H9 (cell line): ENCODE results near the gene WBP1. TPM values are rescaled to one million over a fixed set of nuclear protein-coding genes. Genes with fewer than 3 reads are reported as not detected.

Experiments used
- DNase-seq: peaks from one replicate; pipeline ENCODE4 v3.0.0-alpha.2; 2017
- H2AFZ ChIP-seq: one replicate; pipeline ENCODE4 v1.6.1; 2013; ENCODE audit warnings: mild to moderate bottlenecking, low read length, control low read depth, moderate library complexity
- H2AK5ac ChIP-seq: 2 replicates; pipeline ENCODE4 v1.6.1; 2013; ENCODE audit warnings: low read length, control low read depth, mixed read lengths; ENCODE audit not compliant: insufficient read length
- H2BK120ac ChIP-seq: one replicate; pipeline ENCODE4 v1.6.1; 2013; ENCODE audit warnings: low read depth, mild to moderate bottlenecking, low read length, control low read depth, inconsistent platforms; ENCODE audit not compliant: poor library complexity, severe bottlenecking
- H2BK12ac ChIP-seq: 2 replicates; pipeline ENCODE4 v1.6.1; 2013; ENCODE audit warnings: low read length, control low read depth, mixed read lengths, low read depth; ENCODE audit not compliant: insufficient read length
- H2BK15ac ChIP-seq: 2 replicates; pipeline ENCODE4 v1.6.1; 2013; ENCODE audit warnings: low read depth, low read length, control low read depth
- H2BK20ac ChIP-seq: one replicate; pipeline ENCODE4 v1.6.1; 2013; ENCODE audit warnings: low read depth, mild to moderate bottlenecking, low read length, control low read depth, inconsistent platforms; ENCODE audit not compliant: poor library complexity, severe bottlenecking
- H2BK5ac ChIP-seq: 2 replicates; pipeline ENCODE4 v1.6.1; 2013; ENCODE audit warnings: low read length, control low read depth, mixed read lengths; ENCODE audit not compliant: insufficient read length
- H3K14ac ChIP-seq: 2 replicates; pipeline ENCODE4 v1.6.1; 2013; ENCODE audit warnings: low read length, control low read depth; ENCODE audit not compliant: insufficient read depth
- H3K18ac ChIP-seq: 2 replicates; pipeline ENCODE4 v1.6.1; 2013; ENCODE audit warnings: low read depth, mild to moderate bottlenecking, mixed read lengths, low read length, control low read depth; ENCODE audit not compliant: insufficient read length
- H3K23ac ChIP-seq: 2 replicates; pipeline ENCODE4 v1.6.1; 2013; ENCODE audit warnings: low read length, control low read depth, mixed read lengths, low read depth; ENCODE audit not compliant: insufficient read length
- H3K23me2 ChIP-seq: 2 replicates; pipeline ENCODE4 v1.6.1; 2013; ENCODE audit warnings: low read depth, mild to moderate bottlenecking, mixed read lengths, low read length, control low read depth; ENCODE audit not compliant: insufficient read length, poor library complexity, severe bottlenecking
- H3K27ac ChIP-seq: 2 replicates; pipeline ENCODE4 v1.5.1; 2013; ENCODE audit warnings: low read length, control low read depth, mixed read lengths, low read depth; ENCODE audit not compliant: insufficient read length
- H3K27me3 ChIP-seq: 2 replicates; pipeline ENCODE4 v1.6.1; 2013; ENCODE audit warnings: low read length, control low read depth, inconsistent platforms; ENCODE audit not compliant: insufficient read depth
- H3K4ac ChIP-seq: 2 replicates; pipeline ENCODE4 v1.6.1; 2013; ENCODE audit warnings: low read depth, mild to moderate bottlenecking, control low read depth, inconsistent platforms, low read length, moderate library complexity
- H3K4me1 ChIP-seq: 2 replicates; pipeline ENCODE4 v1.6.1; 2013; ENCODE audit warnings: low read length, control low read depth, inconsistent platforms; ENCODE audit not compliant: insufficient read depth
- H3K4me2 ChIP-seq: 2 replicates; pipeline ENCODE4 v1.6.1; 2013; ENCODE audit warnings: low read length, control low read depth, mixed read lengths; ENCODE audit not compliant: insufficient read length, insufficient read depth
- H3K56ac ChIP-seq: 2 replicates; pipeline ENCODE4 v1.6.1; 2013; ENCODE audit warnings: low read depth, mild to moderate bottlenecking, mixed read lengths, low read length, control low read depth; ENCODE audit not compliant: insufficient read length
- H3K79me1 ChIP-seq: 2 replicates; pipeline ENCODE4 v1.6.1; 2013; ENCODE audit warnings: low read depth, mild to moderate bottlenecking, moderate library complexity, low read length, control low read depth, inconsistent platforms; ENCODE audit not compliant: insufficient read depth, poor library complexity, severe bottlenecking
- H3K79me2 ChIP-seq: 2 replicates; pipeline ENCODE4 v1.6.1; 2013; ENCODE audit warnings: low read length, control low read depth, inconsistent platforms; ENCODE audit not compliant: insufficient read depth
- H3K9ac ChIP-seq: 2 replicates; pipeline ENCODE4 v1.6.1; 2013; ENCODE audit warnings: low read length, control low read depth, mixed read lengths; ENCODE audit not compliant: insufficient read length; ENCODE audit errors: extremely low read depth
- H3K9me3 ChIP-seq: one replicate; pipeline ENCODE4 v1.6.1; 2013; ENCODE audit warnings: low read depth, low read length, inconsistent platforms; ENCODE audit not compliant: control insufficient read depth
- H3T11ph ChIP-seq: one replicate; pipeline ENCODE4 v1.6.1; 2013; ENCODE audit warnings: mild to moderate bottlenecking, low read length, control low read depth, inconsistent platforms
- H4K20me1 ChIP-seq: one replicate; pipeline ENCODE4 v1.6.1; 2013; ENCODE audit not compliant: control insufficient read depth, insufficient read length, insufficient read depth
- H4K5ac ChIP-seq: 2 replicates; pipeline ENCODE4 v1.6.1; 2013; ENCODE audit warnings: low read depth, mild to moderate bottlenecking, mixed read lengths, low read length, control low read depth; ENCODE audit not compliant: insufficient read length
- H4K8ac ChIP-seq: replicated peaks from 2 replicates; pipeline ENCODE4 v1.6.1; 2013; ENCODE audit warnings: low read length, control low read depth, mixed read lengths, low read depth; ENCODE audit not compliant: insufficient read length
- H4K91ac ChIP-seq: 2 replicates; pipeline ENCODE4 v1.6.1; 2013; ENCODE audit warnings: low read depth, mild to moderate bottlenecking, moderate library complexity, mixed read lengths, low read length, control low read depth; ENCODE audit not compliant: insufficient read length
- H3K27ac Mint-ChIP-seq, 3 experiments: 2 replicates in 2 of 3; 3 replicates in 1 of 3; pipeline ENCODE4 v1.8.0; 2020 to 2021; ENCODE audit warnings: mixed read lengths in 3 of 3, mild to moderate bottlenecking in 1 of 3, moderate library complexity in 1 of 3
- H3K27me3 Mint-ChIP-seq: 2 replicates; pipeline ENCODE4 v1.8.0; 2021; ENCODE audit warnings: low read depth, mild to moderate bottlenecking, moderate library complexity, mixed read lengths
- H3K36me3 Mint-ChIP-seq, 3 experiments: 2 replicates in 2 of 3; 3 replicates in 1 of 3; pipeline ENCODE4 v1.8.0; 2020 to 2021; ENCODE audit warnings: low read depth in 3 of 3, mixed read lengths in 3 of 3; ENCODE audit not compliant: insufficient read depth in 1 of 3
- H3K4me1 Mint-ChIP-seq, 2 experiments: 2 replicates each; pipeline ENCODE4 v1.8.0; 2020; ENCODE audit warnings: mixed read lengths in 2 of 2
- H3K4me3 Mint-ChIP-seq, 2 experiments: 2 replicates in 1 of 2; 3 replicates in 1 of 2; pipeline ENCODE4 v1.8.0; 2020 to 2021; ENCODE audit warnings: mild to moderate bottlenecking in 2 of 2, mixed read lengths in 2 of 2, moderate library complexity in 1 of 2
- H3K9me3 Mint-ChIP-seq, 2 experiments: 2 replicates in 1 of 2; 3 replicates in 1 of 2; pipeline ENCODE4 v1.8.0; 2020; ENCODE audit warnings: mild to moderate bottlenecking in 2 of 2, mixed read lengths in 2 of 2, moderate library complexity in 1 of 2
- WGBS: extraction: QIAGEN DNeasy Blood & Tissue Kit; methylation state at CpG from one replicate; pipeline ENCODE4 v1.1.7; 2013; ENCODE audit warnings: missing lambda C conversion rate, low lambda C conversion rate, mixed read lengths; ENCODE audit not compliant: insufficient read length; ENCODE audit errors: extremely low coverage; 5-methylcytosine and 5-hydroxymethylcytosine counted together
- total RNA-seq: library from RNA; stranded (reverse); gene quantifications from 2 replicates; pipeline ENCODE4 v1.2.1, GENCODE V29; 2021
- TF ChIP-seq, protein P1 (sequence below): fragments of 200-600 bp; sonication (generic); conservative IDR thresholded peaks from 3 replicates; pipeline ENCODE4 v1.8.0; 2021; ENCODE audit warnings: antibody characterized with exemption, mild to moderate bottlenecking

The WBP1 gene
- total RNA-seq, 1 experiment from 2014 or later: 82.1 TPM

DNA sequence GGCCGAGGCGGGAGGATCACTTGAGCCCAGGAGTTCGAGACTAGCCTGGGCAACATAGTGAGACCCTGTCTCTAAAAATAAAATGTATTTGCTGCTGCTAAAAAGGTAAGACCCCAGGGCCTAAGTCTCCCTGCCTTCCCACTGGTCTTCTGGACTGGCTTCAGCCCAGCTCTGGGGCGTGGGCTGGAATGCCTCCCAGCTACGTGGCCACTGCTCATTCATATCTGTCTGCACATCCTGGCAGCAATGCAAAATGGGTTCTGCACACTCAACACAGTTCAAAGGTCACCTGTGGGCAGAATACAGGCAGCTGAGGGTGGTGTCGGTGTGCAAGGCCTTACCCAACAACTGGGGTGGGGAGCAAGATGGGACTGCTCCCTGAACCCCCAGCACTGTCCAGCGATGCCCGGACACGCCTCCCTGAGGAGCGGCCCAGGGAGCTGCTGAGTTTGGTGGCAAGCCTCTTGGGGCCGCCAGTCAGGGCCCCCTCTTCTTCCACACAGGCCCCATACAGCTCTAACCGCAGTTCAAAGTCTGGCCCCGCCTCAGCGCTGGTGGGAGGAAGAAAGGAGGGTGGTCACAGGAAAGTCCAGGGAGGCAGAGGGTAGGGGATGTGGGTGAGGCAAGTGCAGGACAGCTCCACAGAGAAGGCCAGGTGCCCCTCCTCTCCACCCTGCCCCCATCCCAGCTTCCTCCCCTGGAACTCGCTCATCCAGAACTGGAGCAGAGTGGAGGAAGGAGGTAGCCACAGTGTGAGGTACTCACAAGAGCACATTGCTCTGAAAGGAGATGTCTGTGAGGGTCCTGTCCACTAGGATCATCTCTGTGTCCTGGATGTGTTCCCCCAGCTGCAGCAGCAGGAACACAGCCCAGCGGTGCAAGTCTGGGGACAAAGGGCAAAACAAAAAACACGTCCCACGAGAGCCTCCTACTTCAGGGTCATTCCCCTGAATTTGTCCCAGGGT lies 28.5 kb upstream of the WBP1 start:
- H3K79me2 ChIP-seq: no peaks in the 10 kb centered on the region
- no peak overlapping the region for H2BK20ac ChIP-seq
- H2BK120ac ChIP-seq: no peak overlapping the region
- no peak overlapping the region for H3K4ac ChIP-seq
- no peak overlapping the region for H3K4me3 Mint-ChIP-seq
- H3K4me2 ChIP-seq: no peak overlapping the region
- no peaks in the 10 kb centered on the region for H4K20me1 ChIP-seq
- H3K27me3 Mint-ChIP-seq: no peaks in the 10 kb centered on the region; the same call in 1 of the 2 replicates
- peaks cover 0 to 3% of the 10 kb centered on the region in 2 experiments; a peak in 1 of 4 replicates for H3K4me1 Mint-ChIP-seq
- H3K4me1 ChIP-seq: no peaks in the 10 kb centered on the region
- no peak overlapping the region for H4K5ac ChIP-seq
- H2AK5ac ChIP-seq: no peak overlapping the region
- H4K8ac ChIP-seq: no peak overlapping the region
- peaks cover 42 to 91% (median 79%) of the 10 kb centered on the region in 3 experiments for H3K36me3 Mint-ChIP-seq
- H3K23me2 ChIP-seq: no peaks in the 10 kb centered on the region
- no peak overlapping the region for H3K18ac ChIP-seq
- H3K9ac ChIP-seq: no peak overlapping the region
- no peak overlapping the region for H3K56ac ChIP-seq
- no peak overlapping the region for H3T11ph ChIP-seq
- no peak overlapping the region for H2BK15ac ChIP-seq
- no peak overlapping the region; a peak in 1 of 7 replicates for H3K27ac Mint-ChIP-seq
- no peak for DNase-seq
- no CpG with 5 or more reads among the region's 18 CpGs for WGBS
- no peak overlapping the region for H2BK5ac ChIP-seq
- no peak overlapping the region for H4K91ac ChIP-seq
- H3K27me3 ChIP-seq: no peaks in the 10 kb centered on the region
- H3K9me3 Mint-ChIP-seq: no peaks in the 10 kb centered on the region; a peak in 1 of 5 replicates
- H2BK12ac ChIP-seq: no peak overlapping the region
- TF ChIP-seq, protein P1, sequence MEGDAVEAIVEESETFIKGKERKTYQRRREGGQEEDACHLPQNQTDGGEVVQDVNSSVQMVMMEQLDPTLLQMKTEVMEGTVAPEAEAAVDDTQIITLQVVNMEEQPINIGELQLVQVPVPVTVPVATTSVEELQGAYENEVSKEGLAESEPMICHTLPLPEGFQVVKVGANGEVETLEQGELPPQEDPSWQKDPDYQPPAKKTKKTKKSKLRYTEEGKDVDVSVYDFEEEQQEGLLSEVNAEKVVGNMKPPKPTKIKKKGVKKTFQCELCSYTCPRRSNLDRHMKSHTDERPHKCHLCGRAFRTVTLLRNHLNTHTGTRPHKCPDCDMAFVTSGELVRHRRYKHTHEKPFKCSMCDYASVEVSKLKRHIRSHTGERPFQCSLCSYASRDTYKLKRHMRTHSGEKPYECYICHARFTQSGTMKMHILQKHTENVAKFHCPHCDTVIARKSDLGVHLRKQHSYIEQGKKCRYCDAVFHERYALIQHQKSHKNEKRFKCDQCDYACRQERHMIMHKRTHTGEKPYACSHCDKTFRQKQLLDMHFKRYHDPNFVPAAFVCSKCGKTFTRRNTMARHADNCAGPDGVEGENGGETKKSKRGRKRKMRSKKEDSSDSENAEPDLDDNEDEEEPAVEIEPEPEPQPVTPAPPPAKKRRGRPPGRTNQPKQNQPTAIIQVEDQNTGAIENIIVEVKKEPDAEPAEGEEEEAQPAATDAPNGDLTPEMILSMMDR: no peak
- no peak overlapping the region for H3K27ac ChIP-seq
- H2AFZ ChIP-seq: no peak overlapping the region
- no peaks in the 10 kb centered on the region for H3K9me3 ChIP-seq
- H3K79me1 ChIP-seq: no peaks in the 10 kb centered on the region
- no peak overlapping the region; the same call in 1 of the 2 replicates for H3K14ac ChIP-seq
- no peak overlapping the region for H3K23ac ChIP-seq
